Neural progenitor cell (in vitro differentiated cells): ENCODE measurements around the gene ADCK1. TPM values are rescaled to one million over a fixed set of nuclear protein-coding genes. Genes with fewer than 3 reads are reported as not detected.

Experiments
- DNase-seq: peaks from one replicate; pipeline ENCODE4 v3.0.0-alpha.2; 2016; ENCODE audit warnings: low spot score
- H2AFZ ChIP-seq: fragments of 200-600 bp; sonication (generic); replicated peaks from 2 replicates; pipeline ENCODE4 v1.6.1; 2016; ENCODE audit warnings: antibody characterized with exemption
- H3F3A ChIP-seq: fragments of 200-600 bp; sonication (generic); 2 replicates; pipeline ENCODE4 v1.6.1; 2016; ENCODE audit warnings: antibody characterized with exemption, low read depth
- H3K27ac ChIP-seq: fragments of 200-600 bp; sonication (generic); 2 replicates; pipeline ENCODE4 v1.5.1; 2016; ENCODE audit warnings: mild to moderate bottlenecking
- H3K27me3 ChIP-seq: fragments of 200-600 bp; sonication (generic); 2 replicates; pipeline ENCODE4 v1.6.1; 2016; ENCODE audit warnings: mild to moderate bottlenecking, moderate library complexity
- H3K36me3 ChIP-seq: fragments of 200-600 bp; sonication (generic); 2 replicates; pipeline ENCODE4 v1.5.1; 2016
- H3K4me1 ChIP-seq: fragments of 200-600 bp; sonication (generic); 2 replicates; pipeline ENCODE4 v1.6.1; 2016; ENCODE audit warnings: mixed run types
- H3K4me2 ChIP-seq: fragments of 200-600 bp; sonication (generic); 2 replicates; pipeline ENCODE4 v1.6.1; 2016
- H3K4me3 ChIP-seq: fragments of 200-600 bp; sonication (generic); 2 replicates; pipeline ENCODE4 v1.5.1; 2016
- H3K79me2 ChIP-seq: fragments of 200-600 bp; sonication (generic); 2 replicates; pipeline ENCODE4 v1.6.1; 2016; ENCODE audit warnings: low read depth
- H3K9ac ChIP-seq: fragments of 200-600 bp; sonication (generic); 2 replicates; pipeline ENCODE4 v1.6.1; 2016
- H3K9me3 ChIP-seq: fragments of 200-600 bp; sonication (generic); 2 replicates; pipeline ENCODE4 v1.5.1; 2016; ENCODE audit warnings: low read depth
- H4K20me1 ChIP-seq: fragments of 200-600 bp; sonication (generic); 2 replicates; pipeline ENCODE4 v1.6.1; 2016; ENCODE audit warnings: low read depth
- H3K27ac Mint-ChIP-seq: 3 replicates; pipeline ENCODE4 v1.8.0; 2021; ENCODE audit warnings: mixed read lengths
- H3K27me3 Mint-ChIP-seq: 2 replicates; pipeline ENCODE4 v1.8.0; 2022; ENCODE audit warnings: low read depth, mild to moderate bottlenecking, inconsistent platforms, moderate library complexity, mixed read lengths; ENCODE audit not compliant: insufficient read depth
- H3K36me3 Mint-ChIP-seq: 3 replicates; pipeline ENCODE4 v1.8.0; 2021; ENCODE audit warnings: mixed read lengths
- H3K4me1 Mint-ChIP-seq: 3 replicates; pipeline ENCODE4 v1.8.0; 2021; ENCODE audit warnings: mixed read lengths
- H3K4me3 Mint-ChIP-seq: 3 replicates; pipeline ENCODE4 v1.8.0; 2021; ENCODE audit warnings: mild to moderate bottlenecking, moderate library complexity, mixed read lengths
- H3K9me3 Mint-ChIP-seq: 3 replicates; pipeline ENCODE4 v1.8.0; 2020; ENCODE audit warnings: mixed read lengths
- EZH2 ChIP-seq: fragments of 200-600 bp; sonication (generic); IDR thresholded peaks from 2 replicates; pipeline ENCODE4 v1.6.1; 2017; ENCODE audit warnings: antibody characterized with exemption, mild to moderate bottlenecking, moderate library complexity
- EZH2phosphoT487 ChIP-seq: fragments of 200-600 bp; sonication (generic); IDR thresholded peaks from 2 replicates; pipeline ENCODE4 v1.6.1; 2017; ENCODE audit warnings: antibody characterized with exemption
- total RNA-seq: library from RNA; depleted of rRNA; stranded (reverse); fragments of >200 nt; gene quantifications from 2 replicates; pipeline ENCODE4 v1.2.3, GENCODE V29; 2015; ENCODE audit warnings: low replicate concordance
- TF ChIP-seq, protein P1 (sequence below): fragments of 200-600 bp; sonication (generic); IDR thresholded peaks from 2 replicates; pipeline ENCODE4 v1.5.1; 2017; ENCODE audit warnings: antibody characterized with exemption, mild to moderate bottlenecking

Gene ADCK1
- total RNA-seq, 1 donor from 2014 or later: 1.6 TPM

DNA sequence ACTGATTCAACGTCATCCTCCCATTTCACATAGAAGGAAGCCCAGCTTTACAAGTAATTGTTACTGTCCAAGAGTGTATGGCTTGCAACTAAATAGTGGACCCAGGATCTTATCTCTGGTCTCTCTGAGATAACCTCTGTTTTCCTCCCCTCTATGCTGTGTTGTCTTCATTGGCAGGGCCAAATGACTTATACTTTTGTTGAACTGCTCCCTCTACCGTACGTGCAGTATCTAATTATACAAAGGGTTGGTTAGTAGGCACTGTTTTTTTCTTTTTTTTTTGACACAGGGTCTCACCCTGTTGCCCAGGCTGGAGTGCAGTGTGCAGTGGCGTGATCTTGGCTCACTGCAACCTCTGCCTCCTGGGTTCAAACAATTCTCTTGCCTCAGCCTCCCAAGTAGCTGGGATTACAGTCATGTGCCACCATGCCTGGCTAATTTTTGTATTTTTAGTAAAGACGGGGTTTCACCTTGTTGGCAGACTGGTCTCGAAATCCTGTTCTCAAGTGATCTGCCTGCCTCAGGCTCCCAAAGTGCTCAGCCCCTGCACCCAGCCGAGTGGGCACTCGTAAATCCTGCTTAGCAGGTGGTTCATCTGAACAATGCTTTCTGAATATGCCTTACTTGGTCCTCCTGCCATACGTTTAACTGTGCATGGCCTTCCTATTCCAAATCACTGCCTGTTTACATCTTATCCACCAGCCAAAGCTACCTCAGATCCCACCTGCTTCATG is 162.1 kb downstream of the ADCK1 start:
- Histone ChIP-seq H3K9ac (no peak overlapping the region), H3K79me2 (no peaks in the 10 kb centered on the region), H3K27ac (no peak overlapping the region), H3K4me2 (no peak overlapping the region), H3K9me3 (no peaks in the 10 kb centered on the region), H3K4me1 (peaks cover 6% of the 10 kb centered on the region), H2AFZ (no peak overlapping the region), H3K36me3 (no peaks in the 10 kb centered on the region), H3K27me3 (peaks cover 21% of the 10 kb centered on the region), H3F3A (no peaks in the 10 kb centered on the region), H3K4me3 (no peak overlapping the region), H4K20me1 (no peaks in the 10 kb centered on the region)
- DNase-seq: no peak
- peaks cover 2% of the 10 kb centered on the region for H3K4me1 Mint-ChIP-seq
- TF ChIP-seq, protein P1, sequence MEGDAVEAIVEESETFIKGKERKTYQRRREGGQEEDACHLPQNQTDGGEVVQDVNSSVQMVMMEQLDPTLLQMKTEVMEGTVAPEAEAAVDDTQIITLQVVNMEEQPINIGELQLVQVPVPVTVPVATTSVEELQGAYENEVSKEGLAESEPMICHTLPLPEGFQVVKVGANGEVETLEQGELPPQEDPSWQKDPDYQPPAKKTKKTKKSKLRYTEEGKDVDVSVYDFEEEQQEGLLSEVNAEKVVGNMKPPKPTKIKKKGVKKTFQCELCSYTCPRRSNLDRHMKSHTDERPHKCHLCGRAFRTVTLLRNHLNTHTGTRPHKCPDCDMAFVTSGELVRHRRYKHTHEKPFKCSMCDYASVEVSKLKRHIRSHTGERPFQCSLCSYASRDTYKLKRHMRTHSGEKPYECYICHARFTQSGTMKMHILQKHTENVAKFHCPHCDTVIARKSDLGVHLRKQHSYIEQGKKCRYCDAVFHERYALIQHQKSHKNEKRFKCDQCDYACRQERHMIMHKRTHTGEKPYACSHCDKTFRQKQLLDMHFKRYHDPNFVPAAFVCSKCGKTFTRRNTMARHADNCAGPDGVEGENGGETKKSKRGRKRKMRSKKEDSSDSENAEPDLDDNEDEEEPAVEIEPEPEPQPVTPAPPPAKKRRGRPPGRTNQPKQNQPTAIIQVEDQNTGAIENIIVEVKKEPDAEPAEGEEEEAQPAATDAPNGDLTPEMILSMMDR: no peak
- TF ChIP-seq EZH2phosphoT487: no peak
- TF ChIP-seq EZH2: no peak
- H3K4me3 Mint-ChIP-seq: no peak overlapping the region
- no peaks in the 10 kb centered on the region for H3K36me3 Mint-ChIP-seq
- H3K27ac Mint-ChIP-seq: no peak overlapping the region
- no peaks in the 10 kb centered on the region for H3K9me3 Mint-ChIP-seq
- H3K27me3 Mint-ChIP-seq: peaks cover 12% of the 10 kb centered on the region

DNA sequence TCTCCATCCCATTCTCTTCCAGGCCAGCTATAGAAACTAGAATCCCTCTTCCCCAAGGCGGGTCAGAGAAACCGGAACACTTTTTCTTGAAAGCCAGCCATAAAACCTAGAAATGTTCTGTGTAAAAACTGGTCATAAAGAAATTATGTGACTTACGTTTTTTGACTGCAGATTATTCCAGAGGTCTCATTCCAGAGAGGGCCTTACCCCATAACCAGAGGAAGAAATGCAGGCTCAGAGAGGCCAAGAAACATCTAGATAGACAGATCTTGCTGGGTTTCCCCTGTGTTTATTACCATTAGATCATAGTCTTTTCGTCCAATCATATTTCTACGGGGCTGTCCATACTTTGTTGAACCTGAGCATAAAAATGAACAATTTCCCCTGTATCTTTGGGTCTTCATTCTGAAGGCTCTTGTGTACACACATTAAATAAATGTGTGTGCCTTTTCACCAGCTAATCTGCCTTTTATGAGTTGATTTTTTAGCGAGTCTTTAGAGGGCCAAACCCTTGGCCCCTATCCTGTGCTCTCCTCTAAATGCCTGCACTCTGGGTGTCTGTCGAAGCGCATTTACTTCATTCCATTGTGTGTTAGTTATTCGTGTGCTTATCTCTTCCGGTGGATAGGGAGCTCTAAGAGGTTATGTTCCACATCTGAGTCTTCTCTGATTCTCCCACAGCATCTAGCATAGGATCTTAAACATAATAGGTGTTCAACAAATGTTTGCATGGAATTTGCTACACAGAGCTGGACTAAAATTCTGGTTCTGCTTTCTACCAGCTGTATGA is 163.0 kb downstream of the ADCK1 start:
- Histone ChIP-seq H3K79me2 (no peaks in the 10 kb centered on the region), H3K4me3 (no peak overlapping the region), H3K9ac (no peak overlapping the region), H3K27me3 (peaks cover 24% of the 10 kb centered on the region), H3K4me1 (peaks cover 6% of the 10 kb centered on the region), H3K9me3 (no peaks in the 10 kb centered on the region), H2AFZ (no peak overlapping the region), H3K27ac (no peak overlapping the region), H3K4me2 (no peak overlapping the region), H3K36me3 (no peaks in the 10 kb centered on the region), H3F3A (no peaks in the 10 kb centered on the region), H4K20me1 (no peaks in the 10 kb centered on the region)
- DNase-seq: no peak
- Mint-ChIP-seq H3K27me3 (peaks cover 19% of the 10 kb centered on the region), H3K27ac (no peak overlapping the region), H3K9me3 (no peaks in the 10 kb centered on the region), H3K4me1 (peaks cover 2% of the 10 kb centered on the region), H3K36me3 (no peaks in the 10 kb centered on the region), H3K4me3 (no peak overlapping the region)
- TF ChIP-seq, protein P1: no peak
- no peak for TF ChIP-seq EZH2
- TF ChIP-seq EZH2phosphoT487: no peak

DNA sequence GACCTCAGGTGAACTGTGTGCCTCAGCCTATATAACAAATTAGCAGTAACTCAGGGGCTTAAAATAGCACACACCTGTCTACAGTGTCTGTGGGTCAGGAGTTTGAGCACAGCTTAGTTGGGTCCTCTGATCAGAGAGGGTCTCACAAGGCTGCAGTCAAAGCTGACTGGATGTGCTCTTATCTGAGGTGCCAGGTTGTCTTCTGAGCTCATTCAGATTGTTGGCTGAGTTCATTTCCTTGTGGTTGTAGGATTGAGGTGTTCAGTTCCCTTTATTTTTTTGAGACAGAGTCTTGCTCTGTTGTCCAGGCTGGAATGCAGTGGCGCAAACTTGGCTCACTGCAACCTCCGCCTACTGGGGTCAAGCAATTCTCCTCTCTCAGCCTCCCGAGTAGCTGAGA is 164.7 kb downstream of the ADCK1 start:
- Histone ChIP-seq H3K27me3 (peaks cover 24% of the 10 kb centered on the region), H3F3A (no peaks in the 10 kb centered on the region), H3K4me1 (peaks cover 6% of the 10 kb centered on the region), H3K9ac (no peak overlapping the region), H3K4me2 (no peak overlapping the region), H2AFZ (no peak overlapping the region), H3K36me3 (no peaks in the 10 kb centered on the region), H3K9me3 (no peaks in the 10 kb centered on the region), H3K4me3 (no peak overlapping the region), H4K20me1 (no peaks in the 10 kb centered on the region), H3K79me2 (no peaks in the 10 kb centered on the region), H3K27ac (no peak overlapping the region)
- Mint-ChIP-seq H3K4me1 (peaks cover 2% of the 10 kb centered on the region), H3K27me3 (peaks cover 19% of the 10 kb centered on the region), H3K9me3 (no peaks in the 10 kb centered on the region), H3K36me3 (no peaks in the 10 kb centered on the region), H3K4me3 (no peak overlapping the region), H3K27ac (no peak overlapping the region)
- DNase-seq: no peak
- TF ChIP-seq, protein P1: no peak
- TF ChIP-seq EZH2phosphoT487 (no peak), EZH2 (no peak)
